OCI-LY7 (cell line): ENCODE results near the gene OSBPL1A. TPM values are rescaled to one million over a fixed set of nuclear protein-coding genes. Genes with fewer than 3 reads are reported as not detected.

Experiments
- BruUV-seq: library from RNA; stranded (reverse); fragments of 400-500 nt; replicated peaks from 2 replicates; lab custom pipeline; 2021; lab: Mats Ljungman, UMichigan
- CTCF ChIA-PET: fragments of 300-600 bp; sonication (Branson Sonifier 250); formaldehyde crosslinking; loops from one replicate; lab custom pipeline; 2022; ENCODE audit warnings: antibody characterized with exemption; ENCODE audit not compliant: unreplicated experiment; lab: Charles Lee
- POLR2A ChIA-PET: fragments of 300-600 bp; sonication (Branson Sonifier 250); formaldehyde crosslinking; loops from one replicate; lab custom pipeline; 2022; ENCODE audit warnings: antibody characterized with exemption; lab: Charles Lee
- DNase-seq: peaks from one replicate; pipeline ENCODE4 v3.0.0-alpha.2; 2015; ENCODE audit warnings: low spot score
- H2AFZ ChIP-seq: fragments of 200-600 bp; sonication (generic), shearing (Covaris generic); 2 replicates; pipeline ENCODE4 v1.6.1; 2014; ENCODE audit warnings: mild to moderate bottlenecking, antibody characterized with exemption, low read length, moderate library complexity
- H3K27ac ChIP-seq: fragments of 200-600 bp; sonication (generic); 2 replicates; pipeline ENCODE4 v1.5.1; 2014; ENCODE audit warnings: mixed run types, low read depth, mild to moderate bottlenecking, moderate library complexity, low read length, inconsistent platforms; ENCODE audit not compliant: poor library complexity, severe bottlenecking
- H3K36me3 ChIP-seq: fragments of 200-600 bp; sonication (generic); 2 replicates; pipeline ENCODE4 v1.6.1; 2014; ENCODE audit warnings: mild to moderate bottlenecking, antibody characterized with exemption, low read length, moderate library complexity, mixed read lengths; ENCODE audit not compliant: insufficient read depth
- H3K4me1 ChIP-seq: fragments of 200-600 bp; sonication (generic); 2 replicates; pipeline ENCODE4 v1.5.1; 2014; ENCODE audit warnings: mild to moderate bottlenecking, low read length; ENCODE audit not compliant: insufficient read depth, poor library complexity, severe bottlenecking
- H3K4me2 ChIP-seq: fragments of 200-600 bp; sonication (generic); 2 replicates; pipeline ENCODE4 v1.6.1; 2014; ENCODE audit warnings: mild to moderate bottlenecking, low read length
- H3K4me3 ChIP-seq: fragments of 200-600 bp; sonication (generic); 2 replicates; pipeline ENCODE4 v1.5.1; 2014; ENCODE audit warnings: mild to moderate bottlenecking, low read depth, low read length; ENCODE audit not compliant: poor library complexity, severe bottlenecking
- H3K79me2 ChIP-seq: fragments of 200-600 bp; sonication (generic); 2 replicates; pipeline ENCODE4 v1.6.1; 2016; ENCODE audit warnings: low read depth, mild to moderate bottlenecking, low read length, moderate library complexity, mixed read lengths; ENCODE audit not compliant: insufficient read depth
- H3K9me2 ChIP-seq: fragments of 200-600 bp; sonication (generic); 2 replicates; pipeline ENCODE4 v1.6.1; 2016; ENCODE audit warnings: mild to moderate bottlenecking, low read length, mixed read lengths; ENCODE audit not compliant: insufficient read depth
- H3K9me3 ChIP-seq: fragments of 200-600 bp; sonication (generic); 2 replicates; pipeline ENCODE4 v1.6.1; 2014; ENCODE audit warnings: mild to moderate bottlenecking, mixed run types, low read length, mixed read lengths
- H4K20me1 ChIP-seq: fragments of 200-600 bp; sonication (generic); 2 replicates; pipeline ENCODE4 v1.6.1; 2014; ENCODE audit warnings: mild to moderate bottlenecking, antibody characterized with exemption, low read length, moderate library complexity, mixed read lengths; ENCODE audit not compliant: insufficient read depth
- EZH2phosphoT487 ChIP-seq: fragments of 200-600 bp; sonication (generic); IDR thresholded peaks from 2 replicates; pipeline ENCODE4 v1.6.1; 2018; ENCODE audit warnings: low read depth, borderline replicate concordance, mild to moderate bottlenecking, mixed run types, antibody characterized with exemption, low read length, moderate library complexity, mixed read lengths
- intact Hi-C: fragments of 100-400 bp; cut with micrococcal nuclease; formaldehyde crosslinking; loops from one replicate; pipeline ENCODE4 v1.10.0; 2022; ENCODE audit not compliant: unreplicated experiment
- total RNA-seq, 2 experiments: library from RNA; depleted of rRNA in 1 of 2; stranded (reverse); fragments of >200 nt in 1 of 2; shearing (Covaris generic) in 1 of 2; gene quantifications; 2 replicates each; pipeline ENCODE4 v1.2.3, GENCODE V29; 2014 to 2022
- TF ChIP-seq, protein P1 (sequence below): fragments of 200-600 bp; sonication (generic); conservative IDR thresholded peaks from 2 replicates; pipeline ENCODE4 v1.5.1; 2014; ENCODE audit warnings: mild to moderate bottlenecking, antibody characterized with exemption, low read length, moderate library complexity, mixed read lengths

Gene OSBPL1A
- total RNA-seq, 2 experiments from 2014 or later = 0.06 to 0.59 TPM

- no TSS peak for BruUV-seq
- ChIA-PET CTCF (no interaction called here), POLR2A (no interaction called here)
- H3K36me3 ChIP-seq = peaks cover 45% of the 10 kb centered on the region
- H4K20me1 ChIP-seq = no peaks in the 10 kb centered on the region
- intact Hi-C loops = loop anchor here (10.0 kb wide), 1 partner anchor 297 kb away; no protein-coding TSS in a partner anchor
- H3K27ac ChIP-seq = no peak overlapping the region
- TF ChIP-seq EZH2phosphoT487 = no peak
- TF ChIP-seq, protein P1, sequence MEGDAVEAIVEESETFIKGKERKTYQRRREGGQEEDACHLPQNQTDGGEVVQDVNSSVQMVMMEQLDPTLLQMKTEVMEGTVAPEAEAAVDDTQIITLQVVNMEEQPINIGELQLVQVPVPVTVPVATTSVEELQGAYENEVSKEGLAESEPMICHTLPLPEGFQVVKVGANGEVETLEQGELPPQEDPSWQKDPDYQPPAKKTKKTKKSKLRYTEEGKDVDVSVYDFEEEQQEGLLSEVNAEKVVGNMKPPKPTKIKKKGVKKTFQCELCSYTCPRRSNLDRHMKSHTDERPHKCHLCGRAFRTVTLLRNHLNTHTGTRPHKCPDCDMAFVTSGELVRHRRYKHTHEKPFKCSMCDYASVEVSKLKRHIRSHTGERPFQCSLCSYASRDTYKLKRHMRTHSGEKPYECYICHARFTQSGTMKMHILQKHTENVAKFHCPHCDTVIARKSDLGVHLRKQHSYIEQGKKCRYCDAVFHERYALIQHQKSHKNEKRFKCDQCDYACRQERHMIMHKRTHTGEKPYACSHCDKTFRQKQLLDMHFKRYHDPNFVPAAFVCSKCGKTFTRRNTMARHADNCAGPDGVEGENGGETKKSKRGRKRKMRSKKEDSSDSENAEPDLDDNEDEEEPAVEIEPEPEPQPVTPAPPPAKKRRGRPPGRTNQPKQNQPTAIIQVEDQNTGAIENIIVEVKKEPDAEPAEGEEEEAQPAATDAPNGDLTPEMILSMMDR = no peak
- no peaks in the 10 kb centered on the region for H3K4me1 ChIP-seq
- no peaks in the 10 kb centered on the region for H3K9me2 ChIP-seq
- H3K4me2 ChIP-seq = no peak overlapping the region
- no peak for DNase-seq
- H3K79me2 ChIP-seq = no peaks in the 10 kb centered on the region
- H2AFZ ChIP-seq = no peak overlapping the region
- no peak overlapping the region for H3K4me3 ChIP-seq
- no peaks in the 10 kb centered on the region for H3K9me3 ChIP-seq
Measured at GRCh38 chr18:24121625-24122024, 276.0 kb downstream of the OSBPL1A start.

- intact Hi-C loops = loop anchor here (10.0 kb wide), 1 partner anchor 296 kb away; no protein-coding TSS in a partner anchor
- ChIA-PET POLR2A (no interaction called here), CTCF (no interaction called here)
- Histone ChIP-seq H3K4me2 (no peak overlapping the region), H3K4me1 (no peaks in the 10 kb centered on the region), H3K27ac (no peak overlapping the region), H3K9me2 (no peaks in the 10 kb centered on the region), H2AFZ (no peak overlapping the region), H3K79me2 (no peaks in the 10 kb centered on the region), H4K20me1 (no peaks in the 10 kb centered on the region), H3K4me3 (no peak overlapping the region), H3K36me3 (peaks cover 40% of the 10 kb centered on the region), H3K9me3 (no peaks in the 10 kb centered on the region)
- TF ChIP-seq, protein P1 = no peak
- no peak for TF ChIP-seq EZH2phosphoT487
- no peak for DNase-seq
- BruUV-seq = no TSS peak
Measured at GRCh38 chr18:24120676-24121075, 276.9 kb downstream of the OSBPL1A start.

DNA sequence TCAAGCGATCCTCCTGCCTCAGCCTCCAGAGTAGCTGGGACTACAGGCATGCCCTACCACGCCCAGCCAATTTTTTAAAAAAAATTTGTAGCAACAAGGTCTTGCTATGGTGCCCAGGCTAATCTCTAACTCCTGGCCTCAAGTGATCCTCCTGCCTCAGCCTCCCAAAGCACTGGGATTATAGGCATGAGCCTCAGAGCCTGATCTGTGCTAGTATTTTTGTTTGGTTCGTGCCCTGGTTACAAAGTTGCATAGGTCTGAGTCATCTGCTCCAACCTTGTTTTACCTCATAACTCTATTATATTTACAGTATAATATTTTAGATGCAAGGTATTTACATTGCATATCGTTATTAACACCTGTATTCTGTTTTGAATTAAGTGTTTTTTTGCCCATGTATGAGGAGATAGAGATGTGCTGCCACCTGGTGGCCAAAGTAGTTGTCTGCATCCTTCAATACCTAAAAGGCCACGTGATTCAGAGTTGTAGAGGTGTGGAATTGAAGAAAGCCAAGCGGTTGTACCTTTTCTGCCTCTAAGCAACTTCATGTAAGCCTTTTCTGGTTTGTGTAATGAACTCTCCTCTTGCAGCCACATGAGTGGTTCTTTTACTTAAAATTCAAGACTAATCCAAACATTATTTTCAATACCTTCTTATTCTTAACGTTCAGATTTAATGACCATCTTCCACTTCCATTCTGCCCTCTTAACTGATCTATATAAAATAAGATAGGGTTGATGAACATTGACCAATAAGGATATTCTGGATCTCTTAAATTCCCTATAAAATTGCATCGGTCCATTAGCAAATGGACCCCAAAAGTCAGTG lies 278.7 kb downstream of the OSBPL1A start:
- Histone ChIP-seq H3K4me3 (no peak overlapping the region), H3K9me2 (no peaks in the 10 kb centered on the region), H3K4me2 (no peak overlapping the region), H3K4me1 (no peaks in the 10 kb centered on the region), H4K20me1 (no peaks in the 10 kb centered on the region), H3K27ac (no peak overlapping the region), H3K9me3 (no peaks in the 10 kb centered on the region), H2AFZ (no peak overlapping the region), H3K36me3 (peaks cover 38% of the 10 kb centered on the region), H3K79me2 (no peaks in the 10 kb centered on the region)
- POLR2A ChIA-PET = interaction anchor here (0.5 to 1.0 kb wide), 2 partner anchors 18 to 28 kb away, joined by 3 to 6 read pairs; no protein-coding TSS in a partner anchor
- CTCF ChIA-PET = no interaction called here
- no TSS peak for BruUV-seq
- intact Hi-C loops = loop anchor here (1.0 to 2.0 kb wide), 4 partner anchors 100 to 497 kb away; no protein-coding TSS in a partner anchor
- TF ChIP-seq EZH2phosphoT487 = no peak
- TF ChIP-seq, protein P1 = peak; percentile 96
- peak; percentile 82 for DNase-seq
